ENCODE data around the gene P2RY12.

DNA sequence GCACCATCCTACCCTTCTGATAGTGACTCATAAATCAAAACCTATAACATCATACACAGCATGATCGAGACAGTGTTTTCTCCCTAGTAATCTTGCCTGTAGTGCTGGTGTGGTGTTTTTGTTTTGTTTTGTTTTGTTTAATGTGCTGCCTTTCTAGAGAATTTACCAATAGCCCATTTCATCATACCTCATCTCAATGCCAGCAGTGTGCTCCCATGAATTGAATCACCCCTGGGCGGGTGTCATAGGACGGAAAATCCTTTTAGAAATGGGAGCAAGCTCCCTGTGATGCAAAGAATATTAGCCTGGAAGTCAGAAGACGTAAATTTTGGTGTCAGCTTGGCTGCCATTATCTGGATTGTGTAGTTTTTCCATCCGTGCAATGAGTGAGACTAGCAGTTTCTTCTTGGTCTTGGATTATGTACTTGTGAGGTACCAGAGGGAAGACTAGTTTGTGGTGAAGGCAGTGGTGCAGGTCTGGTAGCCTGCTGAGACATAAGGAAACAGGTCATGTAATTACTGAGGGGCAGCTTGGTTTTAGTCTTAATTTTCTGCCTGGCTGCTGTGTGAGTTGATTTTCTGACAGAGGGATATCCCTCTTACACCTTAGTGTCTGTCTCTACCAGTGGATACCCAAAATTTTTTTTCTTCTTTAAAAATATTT is 46.4 kb upstream of the P2RY12 start:
- TF ChIP-seq, protein P1, sequence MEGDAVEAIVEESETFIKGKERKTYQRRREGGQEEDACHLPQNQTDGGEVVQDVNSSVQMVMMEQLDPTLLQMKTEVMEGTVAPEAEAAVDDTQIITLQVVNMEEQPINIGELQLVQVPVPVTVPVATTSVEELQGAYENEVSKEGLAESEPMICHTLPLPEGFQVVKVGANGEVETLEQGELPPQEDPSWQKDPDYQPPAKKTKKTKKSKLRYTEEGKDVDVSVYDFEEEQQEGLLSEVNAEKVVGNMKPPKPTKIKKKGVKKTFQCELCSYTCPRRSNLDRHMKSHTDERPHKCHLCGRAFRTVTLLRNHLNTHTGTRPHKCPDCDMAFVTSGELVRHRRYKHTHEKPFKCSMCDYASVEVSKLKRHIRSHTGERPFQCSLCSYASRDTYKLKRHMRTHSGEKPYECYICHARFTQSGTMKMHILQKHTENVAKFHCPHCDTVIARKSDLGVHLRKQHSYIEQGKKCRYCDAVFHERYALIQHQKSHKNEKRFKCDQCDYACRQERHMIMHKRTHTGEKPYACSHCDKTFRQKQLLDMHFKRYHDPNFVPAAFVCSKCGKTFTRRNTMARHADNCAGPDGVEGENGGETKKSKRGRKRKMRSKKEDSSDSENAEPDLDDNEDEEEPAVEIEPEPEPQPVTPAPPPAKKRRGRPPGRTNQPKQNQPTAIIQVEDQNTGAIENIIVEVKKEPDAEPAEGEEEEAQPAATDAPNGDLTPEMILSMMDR (IDR thresholded peaks at IDR 0.05) = no peak
- TF ChIP-seq ZFX (IDR thresholded peaks at IDR 0.05; ENCODE audit: borderline replicate concordance) = no peak
